HCT116 (cell line): ENCODE data around the gene WNT2.

Source experiments
- EZH2 ChIP-seq: fragments of 200-600 bp; sonication (generic); IDR thresholded peaks from 2 replicates; pipeline ENCODE4 v1.6.1; 2017; ENCODE audit warnings: antibody characterized with exemption, mixed run types
- EZH2phosphoT487 ChIP-seq: fragments of 200-600 bp; IDR thresholded peaks from 2 replicates; pipeline ENCODE4 v1.6.1; 2018; ENCODE audit warnings: antibody characterized with exemption, borderline replicate concordance
- JUND ChIP-seq: IDR thresholded peaks from 2 replicates; pipeline ENCODE4 v1.6.1; 2012
- YY1 ChIP-seq: IDR thresholded peaks from 2 replicates; pipeline ENCODE4 v1.6.1; 2011; ENCODE audit warnings: low read length, low read depth, moderate library complexity, mild to moderate bottlenecking; ENCODE audit not compliant: insufficient replicate concordance; ENCODE audit errors: extremely low read depth
- TF ChIP-seq, protein P1 (sequence below), 3 experiments: fragments of 200-600 bp in 1 of 3; sonication (generic) in 1 of 3; IDR thresholded peaks in 2 of 3; conservative IDR thresholded peaks in 1 of 3; 2 replicates each; pipeline ENCODE4 v1.5.1; 2012 to 2017; ENCODE audit warnings: low read depth in 2 of 3, low read length in 2 of 3, antibody characterized with exemption in 1 of 3, borderline replicate concordance in 1 of 3, control low read depth in 1 of 3, mild to moderate bottlenecking in 1 of 3, mixed read lengths in 1 of 3, mixed run types in 1 of 3, moderate library complexity in 1 of 3; ENCODE audit not compliant: insufficient read depth in 1 of 3

DNA sequence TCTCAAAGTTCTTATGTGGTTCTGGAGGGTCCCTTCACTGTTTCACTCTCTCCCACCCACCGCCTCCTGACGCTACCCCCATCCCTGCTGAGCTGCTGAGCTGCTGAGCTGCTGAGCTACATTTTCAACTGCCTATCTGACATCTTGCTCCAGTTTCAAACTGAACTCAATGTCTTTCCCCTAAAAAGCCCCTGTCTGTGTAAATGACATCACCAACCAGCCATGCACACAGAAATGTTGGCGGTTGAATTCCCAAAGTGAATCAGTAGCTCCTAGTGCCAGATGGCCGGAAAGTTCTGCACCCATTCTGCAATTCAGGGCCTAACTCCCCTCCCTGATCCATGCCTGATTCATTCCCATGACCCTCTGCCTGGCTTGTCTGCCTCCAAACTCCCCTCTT is 71.2 kb downstream of the WNT2 start:
- TF ChIP-seq, protein P1, sequence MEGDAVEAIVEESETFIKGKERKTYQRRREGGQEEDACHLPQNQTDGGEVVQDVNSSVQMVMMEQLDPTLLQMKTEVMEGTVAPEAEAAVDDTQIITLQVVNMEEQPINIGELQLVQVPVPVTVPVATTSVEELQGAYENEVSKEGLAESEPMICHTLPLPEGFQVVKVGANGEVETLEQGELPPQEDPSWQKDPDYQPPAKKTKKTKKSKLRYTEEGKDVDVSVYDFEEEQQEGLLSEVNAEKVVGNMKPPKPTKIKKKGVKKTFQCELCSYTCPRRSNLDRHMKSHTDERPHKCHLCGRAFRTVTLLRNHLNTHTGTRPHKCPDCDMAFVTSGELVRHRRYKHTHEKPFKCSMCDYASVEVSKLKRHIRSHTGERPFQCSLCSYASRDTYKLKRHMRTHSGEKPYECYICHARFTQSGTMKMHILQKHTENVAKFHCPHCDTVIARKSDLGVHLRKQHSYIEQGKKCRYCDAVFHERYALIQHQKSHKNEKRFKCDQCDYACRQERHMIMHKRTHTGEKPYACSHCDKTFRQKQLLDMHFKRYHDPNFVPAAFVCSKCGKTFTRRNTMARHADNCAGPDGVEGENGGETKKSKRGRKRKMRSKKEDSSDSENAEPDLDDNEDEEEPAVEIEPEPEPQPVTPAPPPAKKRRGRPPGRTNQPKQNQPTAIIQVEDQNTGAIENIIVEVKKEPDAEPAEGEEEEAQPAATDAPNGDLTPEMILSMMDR (IDR thresholded peaks at IDR 0.05 in 2 of 3, conservative IDR thresholded peaks at IDR 0.05 in 1 of 3; ENCODE audit: borderline replicate concordance in 1 of 3, insufficient read depth in 1 of 3, low read depth in 2 of 3, low read length in 2 of 3) = no peak
- TF ChIP-seq EZH2 (no peak), JUND (no peak), YY1 (no peak), EZH2phosphoT487 (no peak)
